ENCODE measurements around the gene C16orf54.
"Not testable (repeated sequence)": the region's sequence is repeated elsewhere in the genome, so short reads cannot be mapped to it uniquely, and the experiment has no call there.

DNA sequence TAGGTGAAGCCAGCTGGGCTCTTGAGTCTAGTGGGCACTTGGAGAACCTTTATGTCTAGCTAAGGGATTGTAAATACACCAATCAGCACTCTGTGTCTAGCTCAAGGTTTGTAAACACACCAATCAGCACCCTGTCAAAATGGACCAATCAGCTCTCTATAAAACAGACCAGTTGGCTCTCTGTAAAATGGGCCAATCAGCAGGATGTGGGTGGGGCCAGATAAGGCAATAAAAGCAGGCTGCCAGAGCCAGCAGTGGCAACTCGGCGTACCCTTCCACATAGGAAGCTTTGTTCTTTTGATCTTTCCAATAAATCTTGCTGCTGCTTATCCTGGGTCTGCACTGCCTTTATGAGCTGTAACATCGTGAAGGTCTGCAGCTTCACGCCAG lies 3.0 kb upstream of the C16orf54 start:
- not testable (repeated sequence) for TF ChIP-seq JUND (IDR thresholded peaks at IDR 0.05); CEBPB (IDR thresholded peaks at IDR 0.05; ENCODE audit: low read depth); POLR2AphosphoS5 (IDR thresholded peaks at IDR 0.05; ENCODE audit: low read depth, low read length); RAD21 (IDR thresholded peaks at IDR 0.05; ENCODE audit: low read depth); SIN3A (IDR thresholded peaks at IDR 0.05; ENCODE audit: low read depth)
- TF ChIP-seq, protein P1, sequence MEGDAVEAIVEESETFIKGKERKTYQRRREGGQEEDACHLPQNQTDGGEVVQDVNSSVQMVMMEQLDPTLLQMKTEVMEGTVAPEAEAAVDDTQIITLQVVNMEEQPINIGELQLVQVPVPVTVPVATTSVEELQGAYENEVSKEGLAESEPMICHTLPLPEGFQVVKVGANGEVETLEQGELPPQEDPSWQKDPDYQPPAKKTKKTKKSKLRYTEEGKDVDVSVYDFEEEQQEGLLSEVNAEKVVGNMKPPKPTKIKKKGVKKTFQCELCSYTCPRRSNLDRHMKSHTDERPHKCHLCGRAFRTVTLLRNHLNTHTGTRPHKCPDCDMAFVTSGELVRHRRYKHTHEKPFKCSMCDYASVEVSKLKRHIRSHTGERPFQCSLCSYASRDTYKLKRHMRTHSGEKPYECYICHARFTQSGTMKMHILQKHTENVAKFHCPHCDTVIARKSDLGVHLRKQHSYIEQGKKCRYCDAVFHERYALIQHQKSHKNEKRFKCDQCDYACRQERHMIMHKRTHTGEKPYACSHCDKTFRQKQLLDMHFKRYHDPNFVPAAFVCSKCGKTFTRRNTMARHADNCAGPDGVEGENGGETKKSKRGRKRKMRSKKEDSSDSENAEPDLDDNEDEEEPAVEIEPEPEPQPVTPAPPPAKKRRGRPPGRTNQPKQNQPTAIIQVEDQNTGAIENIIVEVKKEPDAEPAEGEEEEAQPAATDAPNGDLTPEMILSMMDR (IDR thresholded peaks at IDR 0.05 in 2 of 3, conservative IDR thresholded peaks at IDR 0.05 in 1 of 3; ENCODE audit: borderline replicate concordance in 1 of 3, insufficient read depth in 1 of 3, low read depth in 2 of 3, low read length in 2 of 3), result not testable (repeated sequence)
